OCI-LY3 (cell line): ENCODE data around the gene IGF2.
A peak's percentile ranks its signal among the peaks of the same experiment; 100 is the strongest.

ENCODE experiments used
- H2AFZ ChIP-seq: fragments of 200-600, 300-600 bp; shearing (Covaris generic); 2 replicates; pipeline ENCODE4 v1.6.0; 2014; ENCODE audit warnings: antibody characterized with exemption, low read depth, low read length
- H3K27ac ChIP-seq: fragments of 200-600, 300-600 bp; sonication (generic); 2 replicates; pipeline ENCODE4 v1.5.1; 2014; ENCODE audit warnings: mild to moderate bottlenecking, low read length, moderate library complexity, mixed read lengths
- H3K27me3 ChIP-seq: fragments of 200-600, 300-600 bp; sonication (generic); 2 replicates; pipeline ENCODE4 v1.6.1; 2014; ENCODE audit warnings: low read depth, low read length, mixed read lengths
- H3K36me3 ChIP-seq: fragments of 200-600, 300-600 bp; sonication (generic); replicated peaks from 2 replicates; pipeline ENCODE3; 2014; ENCODE audit warnings: low read depth, low read length, mixed read lengths
- H3K4me1 ChIP-seq: fragments of 300-600, 200-600 bp; sonication (generic); 2 replicates; pipeline ENCODE4 v1.6.1; 2014; ENCODE audit warnings: low read length, mixed read lengths
- H3K4me2 ChIP-seq: fragments of 200-600, 300-600 bp; sonication (generic); 2 replicates; pipeline ENCODE4 v1.6.1; 2014; ENCODE audit warnings: low read length, mixed read lengths
- H3K4me3 ChIP-seq: fragments of 300-600, 200-600 bp; sonication (generic); 2 replicates; pipeline ENCODE4 v1.5.1; 2014; ENCODE audit warnings: antibody characterized with exemption, mild to moderate bottlenecking, low read length, moderate library complexity
- H3K79me2 ChIP-seq: fragments of 300-600, 200-600 bp; shearing (Covaris generic); 2 replicates; pipeline ENCODE4 v1.6.1; 2014; ENCODE audit warnings: mild to moderate bottlenecking, low read length, mixed read lengths
- H3K9ac ChIP-seq: fragments of 300-600, 200-600 bp; shearing (Covaris generic); 2 replicates; pipeline ENCODE4 v1.6.0; 2014; ENCODE audit warnings: mild to moderate bottlenecking, low read length, moderate library complexity
- H3K9me3 ChIP-seq: fragments of 200-600, 300-600 bp; shearing (Covaris generic); 2 replicates; pipeline ENCODE4 v1.6.1; 2014; ENCODE audit warnings: low read length, mixed read lengths; ENCODE audit not compliant: insufficient read depth
- H4K20me1 ChIP-seq: fragments of 200-600, 300-600 bp; sonication (generic); 2 replicates; pipeline ENCODE4 v1.6.1; 2016; ENCODE audit warnings: low read length, mixed read lengths; ENCODE audit not compliant: insufficient read depth
- EZH2phosphoT487 ChIP-seq: fragments of 200-600 bp; shearing (Covaris generic); IDR thresholded peaks from 2 replicates; pipeline ENCODE4 v1.6.1; 2018; ENCODE audit warnings: antibody characterized with exemption, mixed run types, low read depth
- TF ChIP-seq, protein P1 (sequence below): fragments of 200-600, 300-600 bp; sonication (generic); IDR thresholded peaks from 2 replicates; pipeline ENCODE4 v1.5.1; 2014; ENCODE audit warnings: antibody characterized with exemption, low read length, low read depth

Gene IGF2

DNA sequence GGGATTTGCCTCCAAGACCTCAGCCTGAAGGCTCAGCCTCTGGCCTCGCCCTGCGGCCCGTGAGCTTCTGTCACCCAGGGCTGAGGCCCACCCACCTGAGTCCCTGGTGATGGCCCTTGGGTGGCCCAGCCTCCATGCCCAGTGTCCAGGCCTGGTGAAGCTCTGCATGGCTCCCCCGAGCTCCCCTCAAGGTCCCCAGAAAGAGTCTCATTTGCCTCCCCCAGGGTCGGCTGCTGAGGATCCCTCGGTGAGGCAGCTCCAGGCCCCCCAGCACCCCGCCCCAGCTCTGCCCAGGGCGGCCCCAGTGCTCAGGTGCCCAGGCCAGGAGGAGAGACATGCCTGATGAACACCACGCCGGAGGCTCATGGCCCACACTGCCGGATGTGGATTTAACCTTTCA, 34.6 kb upstream of the IGF2 start:
- Histone ChIP-seq H3K9ac (no peak overlapping the region), H3K27ac (no peak overlapping the region), H3K79me2 (no peaks in the 10 kb centered on the region), H3K36me3 (no peaks in the 10 kb centered on the region), H4K20me1 (no peaks in the 10 kb centered on the region), H3K9me3 (no peaks in the 10 kb centered on the region), H3K27me3 (no peaks in the 10 kb centered on the region), H3K4me2 (no peak overlapping the region), H3K4me3 (no peak overlapping the region), H2AFZ (no peak overlapping the region), H3K4me1 (no peaks in the 10 kb centered on the region)
- no peak for TF ChIP-seq EZH2phosphoT487
- TF ChIP-seq, protein P1, sequence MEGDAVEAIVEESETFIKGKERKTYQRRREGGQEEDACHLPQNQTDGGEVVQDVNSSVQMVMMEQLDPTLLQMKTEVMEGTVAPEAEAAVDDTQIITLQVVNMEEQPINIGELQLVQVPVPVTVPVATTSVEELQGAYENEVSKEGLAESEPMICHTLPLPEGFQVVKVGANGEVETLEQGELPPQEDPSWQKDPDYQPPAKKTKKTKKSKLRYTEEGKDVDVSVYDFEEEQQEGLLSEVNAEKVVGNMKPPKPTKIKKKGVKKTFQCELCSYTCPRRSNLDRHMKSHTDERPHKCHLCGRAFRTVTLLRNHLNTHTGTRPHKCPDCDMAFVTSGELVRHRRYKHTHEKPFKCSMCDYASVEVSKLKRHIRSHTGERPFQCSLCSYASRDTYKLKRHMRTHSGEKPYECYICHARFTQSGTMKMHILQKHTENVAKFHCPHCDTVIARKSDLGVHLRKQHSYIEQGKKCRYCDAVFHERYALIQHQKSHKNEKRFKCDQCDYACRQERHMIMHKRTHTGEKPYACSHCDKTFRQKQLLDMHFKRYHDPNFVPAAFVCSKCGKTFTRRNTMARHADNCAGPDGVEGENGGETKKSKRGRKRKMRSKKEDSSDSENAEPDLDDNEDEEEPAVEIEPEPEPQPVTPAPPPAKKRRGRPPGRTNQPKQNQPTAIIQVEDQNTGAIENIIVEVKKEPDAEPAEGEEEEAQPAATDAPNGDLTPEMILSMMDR: no peak

DNA sequence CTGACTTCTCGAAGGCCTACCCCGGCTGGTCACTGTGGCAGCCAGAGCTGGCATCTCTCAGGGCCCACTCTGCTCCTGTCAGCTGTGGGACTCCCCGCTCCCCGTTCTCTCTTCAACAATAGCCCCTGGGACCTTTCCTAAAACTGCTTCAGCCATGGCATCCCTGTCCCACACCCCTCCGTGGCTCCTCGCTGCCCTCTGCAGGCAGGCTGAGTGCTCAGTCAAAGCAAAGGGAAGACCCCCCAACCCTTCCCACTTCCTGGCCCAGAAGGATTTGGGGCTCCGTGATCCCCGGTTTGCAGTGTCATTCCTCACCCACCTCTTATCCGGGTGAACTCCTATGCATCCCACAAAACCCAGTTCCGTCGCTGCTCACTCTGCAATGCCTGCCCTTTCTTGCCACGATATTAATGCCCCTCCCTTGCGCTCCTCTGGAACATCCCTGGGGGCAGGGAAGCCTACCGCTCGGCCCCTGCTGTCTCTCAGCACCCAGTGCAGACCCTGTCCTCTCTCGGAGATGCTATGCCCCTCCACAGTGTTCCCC, 34.0 kb upstream of the IGF2 start:
- no peak for TF ChIP-seq EZH2phosphoT487
- TF ChIP-seq, protein P1: peak; percentile 44
- no peaks in the 10 kb centered on the region for H4K20me1 ChIP-seq
- H3K4me3 ChIP-seq: no peak overlapping the region
- H3K9ac ChIP-seq: no peak overlapping the region
- no peaks in the 10 kb centered on the region for H3K79me2 ChIP-seq
- H3K9me3 ChIP-seq: no peaks in the 10 kb centered on the region
- H2AFZ ChIP-seq: no peak overlapping the region
- no peak overlapping the region for H3K27ac ChIP-seq
- H3K4me2 ChIP-seq: no peak overlapping the region
- no peaks in the 10 kb centered on the region for H3K4me1 ChIP-seq
- H3K36me3 ChIP-seq: no peaks in the 10 kb centered on the region
- no peaks in the 10 kb centered on the region for H3K27me3 ChIP-seq

DNA sequence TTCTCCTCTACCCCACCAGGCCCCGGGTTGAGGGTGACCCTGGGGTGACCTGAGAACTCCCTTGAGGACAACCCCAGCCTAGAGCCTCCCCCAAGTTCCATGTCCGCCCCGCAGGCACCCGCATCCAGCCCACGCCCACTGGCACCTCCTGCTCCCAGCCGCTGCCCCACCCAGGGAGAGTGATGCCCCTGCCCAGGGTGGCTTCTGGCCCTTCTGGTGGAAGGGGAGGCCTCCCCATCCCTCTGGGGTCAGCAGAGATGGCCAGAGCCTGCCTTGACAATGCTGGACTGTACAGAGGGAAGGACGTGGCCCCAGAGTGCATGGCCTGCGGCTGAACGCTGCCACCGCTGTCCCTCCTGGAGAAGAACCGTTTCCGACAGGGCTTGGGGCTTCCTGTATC, 33.5 kb upstream of the IGF2 start:
- Histone ChIP-seq H3K4me3 (no peak overlapping the region), H3K79me2 (no peaks in the 10 kb centered on the region), H3K4me1 (no peaks in the 10 kb centered on the region), H3K27ac (no peak overlapping the region), H3K27me3 (no peaks in the 10 kb centered on the region), H2AFZ (no peak overlapping the region), H4K20me1 (no peaks in the 10 kb centered on the region), H3K36me3 (no peaks in the 10 kb centered on the region), H3K9me3 (no peaks in the 10 kb centered on the region), H3K4me2 (no peak overlapping the region), H3K9ac (no peak overlapping the region)
- TF ChIP-seq, protein P1: no peak
- TF ChIP-seq EZH2phosphoT487: no peak

DNA sequence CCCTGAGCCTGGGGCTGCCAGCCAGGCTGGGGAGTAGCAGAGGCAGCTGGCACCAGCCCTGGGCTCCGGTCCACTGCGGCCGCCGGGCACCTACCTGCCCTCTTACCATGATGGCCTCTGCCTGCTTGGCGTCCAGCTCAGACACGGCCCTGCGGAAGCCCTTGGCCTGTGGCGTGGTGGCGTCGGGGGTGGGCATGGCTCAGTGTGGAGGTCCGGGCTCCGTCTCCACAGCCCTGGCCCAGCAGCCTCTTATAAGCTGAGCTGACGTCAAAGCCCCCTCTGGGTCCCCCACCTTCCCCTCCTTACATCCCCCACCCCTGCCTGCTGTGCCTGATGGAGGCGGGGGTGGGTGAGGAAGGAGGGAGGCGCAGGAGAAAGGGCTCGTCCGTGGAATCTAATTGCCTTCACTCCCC, 32.4 kb upstream of the IGF2 start, which contains the start of gene TH:
Gene TH (minus strand): TSS at position 225 of the 413 bp plus-strand sequence. CDS start 29 bp downstream, at position 196.
- H3K9me3 ChIP-seq: no peaks in the 10 kb centered on the region
- H3K27me3 ChIP-seq: no peaks in the 10 kb centered on the region
- no peak within 1 kb of the TSS for H3K4me3 ChIP-seq
- no peaks in the 10 kb centered on the region for H3K4me1 ChIP-seq
- H3K9ac ChIP-seq: no peak within 1 kb of the TSS
- TF ChIP-seq EZH2phosphoT487: no peak
- TF ChIP-seq, protein P1: no peak
- no peaks in the 10 kb centered on the region for H3K79me2 ChIP-seq
- H3K36me3 ChIP-seq: no peaks in the 10 kb centered on the region
- H4K20me1 ChIP-seq: no peaks in the 10 kb centered on the region
- H3K27ac ChIP-seq: no peak within 1 kb of the TSS
- H2AFZ ChIP-seq: no peak within 1 kb of the TSS
- H3K4me2 ChIP-seq: no peak within 1 kb of the TSS
